Smooth muscle cell (in vitro differentiated cells): Measurements from ENCODE around the gene AGTR1. TPM values are rescaled to one million over a fixed set of nuclear protein-coding genes. Genes with fewer than 3 reads are reported as not detected.
"Not testable (repeated sequence)": the region's sequence is repeated elsewhere in the genome, so short reads cannot be mapped to it uniquely, and the experiment has no call there.

Experiments
- DNase-seq: peaks from one replicate; lab custom pipeline; 2025; ENCODE audit not compliant: unreplicated experiment; lab: John Stamatoyannopoulos, UW
- H2AFZ ChIP-seq: fragments of 200-600 bp; sonication (generic); 2 replicates; pipeline ENCODE4 v1.6.0; 2016; ENCODE audit warnings: antibody characterized with exemption, low read depth, mild to moderate bottlenecking
- H3F3A ChIP-seq: fragments of 200-600 bp; sonication (generic); 2 replicates; pipeline ENCODE4 v1.6.0; 2017; ENCODE audit warnings: antibody characterized with exemption, low read depth
- H3K27ac ChIP-seq: fragments of 200-600 bp; sonication (generic); 2 replicates; pipeline ENCODE4 v1.5.1; 2016; ENCODE audit warnings: low read depth, mild to moderate bottlenecking
- H3K27me3 ChIP-seq: fragments of 200-600 bp; sonication (generic); 2 replicates; pipeline ENCODE4 v1.6.1; 2016; ENCODE audit warnings: low read depth, mild to moderate bottlenecking
- H3K36me3 ChIP-seq: fragments of 200-600 bp; sonication (generic); 2 replicates; pipeline ENCODE4 v1.5.1; 2016; ENCODE audit warnings: low read depth
- H3K4me1 ChIP-seq: fragments of 200-600 bp; sonication (generic); 2 replicates; pipeline ENCODE4 v1.5.1; 2016; ENCODE audit warnings: low read depth
- H3K4me2 ChIP-seq: fragments of 200-600 bp; sonication (generic); 2 replicates; pipeline ENCODE4 v1.6.0; 2016; ENCODE audit warnings: mild to moderate bottlenecking
- H3K4me3 ChIP-seq: fragments of 200-600 bp; sonication (generic); 2 replicates; pipeline ENCODE4 v1.5.1; 2016; ENCODE audit warnings: mild to moderate bottlenecking
- H3K79me2 ChIP-seq: fragments of 200-600 bp; sonication (generic); 2 replicates; pipeline ENCODE4 v1.6.0; 2016; ENCODE audit warnings: low read depth, mild to moderate bottlenecking
- H3K9ac ChIP-seq: fragments of 200-600 bp; sonication (generic); 2 replicates; pipeline ENCODE4 v1.6.0; 2016; ENCODE audit warnings: low read depth
- H3K9me3 ChIP-seq: fragments of 200-600 bp; sonication (generic); replicated peaks from 2 replicates; pipeline ENCODE4 v1.5.1; 2016; ENCODE audit warnings: low read depth
- H4K20me1 ChIP-seq: fragments of 200-600 bp; sonication (generic); 2 replicates; pipeline ENCODE4 v1.6.0; 2016; ENCODE audit warnings: low read depth
- WGBS: methylation state at CpG from one replicate; pipeline ENCODE4 v1.1.7; 2016; ENCODE audit warnings: low lambda C conversion rate; 5-methylcytosine and 5-hydroxymethylcytosine counted together
- polyA plus RNA-seq: library from polyadenylated mRNA; unstranded; fragments of >200 nt; fragmentation: Nextera tagmentation; extraction: Ambion mirVana; gene quantifications from 2 replicates; pipeline ENCODE4 v1.2.1, GENCODE V29; 2016
- total RNA-seq: library from RNA; depleted of rRNA; stranded (reverse); fragments of >200 nt; gene quantifications from 2 replicates; pipeline ENCODE4 v1.2.3, GENCODE V29; 2014
- TF ChIP-seq, protein P1 (sequence below): fragments of 200-600 bp; sonication (generic); IDR thresholded peaks from 2 replicates; pipeline ENCODE4 v1.5.1; 2017; ENCODE audit warnings: borderline replicate concordance, mild to moderate bottlenecking, antibody characterized with exemption; ENCODE audit not compliant: insufficient read depth, poor library complexity, severe bottlenecking

Gene AGTR1
- total and polyA plus RNA-seq, 2 experiments from 2014 or later: 3.2 to 4.0 TPM

DNA sequence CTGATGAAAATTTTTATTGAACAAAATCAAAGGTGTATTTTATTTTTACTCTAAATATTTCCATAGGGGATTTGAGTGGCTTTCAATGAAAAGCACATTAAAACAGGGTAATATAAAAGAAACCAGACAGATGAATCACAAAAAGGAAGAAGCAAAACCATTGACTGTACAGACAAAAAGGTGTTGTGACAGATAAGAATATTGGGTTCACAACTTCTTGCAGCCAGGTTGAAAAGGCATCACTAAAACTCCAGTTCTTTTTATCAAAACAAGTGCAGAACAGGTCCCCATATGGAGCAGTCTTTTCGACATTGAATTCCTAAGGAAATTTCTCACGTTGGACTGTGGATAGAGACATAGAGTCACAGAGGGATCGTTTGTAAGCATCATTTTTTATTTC, 53.8 kb downstream of the AGTR1 start:
- DNase-seq: no peak
- no peaks in the 10 kb centered on the region for H3K4me1 ChIP-seq
- H4K20me1 ChIP-seq: no peaks in the 10 kb centered on the region
- H2AFZ ChIP-seq: no peak overlapping the region
- no peak overlapping the region for H3K4me2 ChIP-seq
- 88% methylated on average over 3 of the region's 3 CpGs for WGBS
- H3K36me3 ChIP-seq: no peaks in the 10 kb centered on the region
- H3K27me3 ChIP-seq: no peaks in the 10 kb centered on the region
- H3K79me2 ChIP-seq: no peaks in the 10 kb centered on the region
- H3F3A ChIP-seq: no peaks in the 10 kb centered on the region
- H3K27ac ChIP-seq: no peak overlapping the region
- no peaks in the 10 kb centered on the region for H3K9me3 ChIP-seq
- TF ChIP-seq, protein P1, sequence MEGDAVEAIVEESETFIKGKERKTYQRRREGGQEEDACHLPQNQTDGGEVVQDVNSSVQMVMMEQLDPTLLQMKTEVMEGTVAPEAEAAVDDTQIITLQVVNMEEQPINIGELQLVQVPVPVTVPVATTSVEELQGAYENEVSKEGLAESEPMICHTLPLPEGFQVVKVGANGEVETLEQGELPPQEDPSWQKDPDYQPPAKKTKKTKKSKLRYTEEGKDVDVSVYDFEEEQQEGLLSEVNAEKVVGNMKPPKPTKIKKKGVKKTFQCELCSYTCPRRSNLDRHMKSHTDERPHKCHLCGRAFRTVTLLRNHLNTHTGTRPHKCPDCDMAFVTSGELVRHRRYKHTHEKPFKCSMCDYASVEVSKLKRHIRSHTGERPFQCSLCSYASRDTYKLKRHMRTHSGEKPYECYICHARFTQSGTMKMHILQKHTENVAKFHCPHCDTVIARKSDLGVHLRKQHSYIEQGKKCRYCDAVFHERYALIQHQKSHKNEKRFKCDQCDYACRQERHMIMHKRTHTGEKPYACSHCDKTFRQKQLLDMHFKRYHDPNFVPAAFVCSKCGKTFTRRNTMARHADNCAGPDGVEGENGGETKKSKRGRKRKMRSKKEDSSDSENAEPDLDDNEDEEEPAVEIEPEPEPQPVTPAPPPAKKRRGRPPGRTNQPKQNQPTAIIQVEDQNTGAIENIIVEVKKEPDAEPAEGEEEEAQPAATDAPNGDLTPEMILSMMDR: no peak
- no peak overlapping the region for H3K4me3 ChIP-seq
- H3K9ac ChIP-seq: no peak overlapping the region

DNA sequence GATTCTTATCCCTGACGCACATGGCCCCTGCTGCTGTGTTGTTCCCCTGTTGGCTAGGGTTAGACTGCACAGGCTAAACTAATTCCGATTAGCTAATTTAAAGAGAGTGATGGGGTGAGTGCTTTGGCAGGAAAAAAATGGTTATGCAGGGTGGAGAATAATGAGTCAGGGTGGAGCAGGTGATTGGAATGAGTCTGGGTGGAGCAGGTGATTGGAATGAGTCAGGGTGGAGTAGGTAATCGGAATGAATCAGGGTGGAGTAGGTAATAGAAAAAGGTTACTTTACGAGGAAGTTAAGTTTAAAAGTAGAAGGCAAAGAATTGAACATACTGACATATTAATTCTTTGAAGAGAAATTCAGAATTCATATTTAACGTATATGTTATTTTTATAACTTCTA, 55.7 kb downstream of the AGTR1 start:
- not testable (repeated sequence) for H3K4me3 ChIP-seq, H3K27ac ChIP-seq, H4K20me1 ChIP-seq, DNase-seq, H2AFZ ChIP-seq, H3K79me2 ChIP-seq, H3F3A ChIP-seq, H3K4me2 ChIP-seq, H3K27me3 ChIP-seq, H3K36me3 ChIP-seq, H3K4me1 ChIP-seq, H3K9me3 ChIP-seq, H3K9ac ChIP-seq
- 89% methylated on average over 5 of the region's 5 CpGs for WGBS

DNA sequence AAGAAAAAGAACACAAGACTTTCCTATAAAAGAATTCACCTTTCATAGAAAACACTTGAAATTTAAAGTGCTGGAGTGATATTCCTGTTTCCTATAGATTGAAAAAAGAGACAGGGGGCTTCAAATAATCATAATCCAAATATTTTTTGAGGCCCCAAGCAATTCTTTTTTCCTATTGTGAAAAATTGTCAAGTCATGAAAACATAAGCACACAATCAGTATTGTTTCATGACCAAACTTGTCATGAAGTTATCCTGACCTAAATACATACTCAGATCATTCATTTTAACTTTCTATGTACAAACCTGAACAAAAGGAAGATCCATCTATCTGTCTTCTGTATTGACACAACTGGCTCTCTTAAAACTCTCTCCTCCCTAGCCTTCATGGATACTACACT, 57.9 kb downstream of the AGTR1 start:
- Histone ChIP-seq H3K27ac (no peak overlapping the region), H3K36me3 (no peaks in the 10 kb centered on the region), H2AFZ (no peak overlapping the region), H3K79me2 (no peaks in the 10 kb centered on the region), H3F3A (peaks cover 4% of the 10 kb centered on the region), H4K20me1 (no peaks in the 10 kb centered on the region), H3K9me3 (no peaks in the 10 kb centered on the region), H3K4me2 (no peak overlapping the region), H3K4me3 (no peak overlapping the region), H3K27me3 (no peaks in the 10 kb centered on the region), H3K4me1 (peaks cover 7% of the 10 kb centered on the region), H3K9ac (no peak overlapping the region)
- no peak for DNase-seq
- TF ChIP-seq, protein P1: no peak

DNA sequence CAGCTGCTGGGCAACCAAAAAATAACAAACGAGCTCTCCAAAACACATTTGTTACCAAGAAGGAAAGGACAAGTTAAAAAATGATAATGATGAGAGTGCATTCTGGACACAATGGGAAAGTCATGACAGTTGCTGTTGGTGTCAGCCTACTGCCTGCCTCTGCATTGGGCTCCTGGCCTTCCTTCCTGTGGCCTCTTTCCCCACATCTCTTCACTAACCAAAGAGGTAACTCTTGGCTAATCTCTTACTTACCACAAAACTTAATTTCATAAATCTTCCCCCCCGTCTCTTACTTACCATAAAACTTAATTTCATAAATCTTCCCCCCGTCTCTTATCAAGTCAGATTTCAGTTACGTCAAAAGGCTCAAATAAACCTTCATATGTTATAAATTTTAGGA, 58.6 kb downstream of the AGTR1 start:
- Histone ChIP-seq H3K27ac (no peak overlapping the region), H3K4me2 (no peak overlapping the region), H2AFZ (no peak overlapping the region), H3K9ac (no peak overlapping the region), H3F3A (peaks cover 4% of the 10 kb centered on the region), H3K4me1 (peaks cover 7% of the 10 kb centered on the region), H4K20me1 (no peaks in the 10 kb centered on the region), H3K79me2 (no peaks in the 10 kb centered on the region), H3K27me3 (no peaks in the 10 kb centered on the region), H3K9me3 (no peaks in the 10 kb centered on the region), H3K4me3 (no peak overlapping the region), H3K36me3 (no peaks in the 10 kb centered on the region)
- TF ChIP-seq, protein P1: no peak
- no peak for DNase-seq
- WGBS: 92% methylated on average over 4 of the region's 4 CpGs
